Islet of Langerhans (tissue), 1 donor: Measurements from ENCODE around the gene COX7A2.

Source experiments
- FAIRE-seq: peaks from one replicate; lab custom pipeline; 2011; peaks lifted over from hg19 to GRCh38; lab: Jason Lieb, UNC

COX7A2 gene

DNA sequence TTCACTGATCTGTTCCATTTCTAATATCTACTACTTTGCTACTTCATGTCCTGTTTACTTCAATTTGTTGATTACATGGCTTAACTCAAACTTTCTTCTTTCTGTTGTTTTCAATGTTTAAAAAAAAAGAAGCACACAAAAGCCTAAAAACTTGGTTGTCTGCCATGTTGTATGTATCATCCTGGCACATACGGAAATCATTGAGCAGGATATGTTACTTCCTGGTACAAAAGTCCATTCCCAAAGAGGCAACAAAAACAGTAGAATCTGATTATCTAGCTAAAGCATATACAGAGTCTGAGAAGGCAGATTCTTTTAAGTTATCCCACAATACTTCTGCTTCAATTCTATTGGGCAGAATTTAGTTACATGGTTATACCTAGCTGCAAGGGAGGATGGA lies 23.2 kb downstream of the COX7A2 start:
- FAIRE-seq = peak; percentile 30

DNA sequence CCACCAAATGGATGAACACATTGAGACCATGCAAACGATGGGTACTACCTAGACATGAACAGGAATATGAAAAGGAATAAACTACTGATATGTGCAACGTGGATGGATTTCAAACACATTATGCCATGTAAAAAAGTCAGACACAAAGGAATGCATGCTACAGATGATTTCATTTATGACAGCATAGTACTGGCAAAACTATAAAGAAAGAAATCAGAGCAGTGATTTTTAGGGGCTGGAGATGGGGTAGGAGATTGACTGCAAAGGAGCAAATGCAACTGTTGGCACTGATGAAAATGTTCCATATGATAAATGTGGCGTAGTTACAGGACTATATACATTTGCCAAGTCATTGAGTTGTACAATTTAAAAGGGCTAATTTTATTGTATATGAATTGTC lies 24.3 kb downstream of the COX7A2 start:
- FAIRE-seq = no peak

DNA sequence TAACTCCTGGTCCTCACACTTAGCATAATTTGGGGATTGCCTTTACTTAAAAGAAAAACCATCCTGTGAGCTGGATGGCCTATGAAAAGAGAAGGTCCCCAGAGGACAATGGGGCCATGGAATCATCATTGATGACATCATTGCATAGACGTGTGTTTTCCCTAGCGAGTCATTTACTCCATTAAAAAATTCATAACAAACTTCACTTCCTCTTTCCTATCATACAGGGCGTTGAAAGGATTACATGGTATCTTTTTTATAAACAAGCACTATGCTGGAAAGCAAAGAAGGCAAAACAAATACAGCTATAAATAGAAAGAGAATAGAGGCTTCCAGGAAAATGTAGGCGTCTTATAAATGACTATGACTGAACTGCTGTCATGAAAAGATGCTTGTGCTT lies 26.4 kb downstream of the COX7A2 start:
- FAIRE-seq = peak; percentile 69

DNA sequence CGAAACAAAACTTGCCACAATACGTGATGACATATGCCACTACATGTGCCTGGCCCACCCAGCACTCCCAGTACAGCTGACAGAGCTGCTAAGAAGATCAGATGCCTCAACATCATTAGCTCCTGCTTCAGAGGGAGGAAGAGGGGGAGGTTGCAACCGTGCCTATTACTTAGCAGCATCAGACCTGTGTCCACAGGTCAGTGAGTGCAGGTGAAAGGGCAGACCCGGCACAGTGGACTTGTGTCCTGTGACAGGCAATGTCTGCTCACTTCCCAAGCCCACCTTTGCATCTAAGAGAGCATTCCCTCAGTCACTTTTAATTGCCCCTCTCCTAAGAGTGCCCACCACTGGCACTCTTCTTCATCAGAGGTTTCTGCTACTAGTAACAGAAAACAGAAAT lies 28.3 kb downstream of the COX7A2 start:
- FAIRE-seq = no peak

DNA sequence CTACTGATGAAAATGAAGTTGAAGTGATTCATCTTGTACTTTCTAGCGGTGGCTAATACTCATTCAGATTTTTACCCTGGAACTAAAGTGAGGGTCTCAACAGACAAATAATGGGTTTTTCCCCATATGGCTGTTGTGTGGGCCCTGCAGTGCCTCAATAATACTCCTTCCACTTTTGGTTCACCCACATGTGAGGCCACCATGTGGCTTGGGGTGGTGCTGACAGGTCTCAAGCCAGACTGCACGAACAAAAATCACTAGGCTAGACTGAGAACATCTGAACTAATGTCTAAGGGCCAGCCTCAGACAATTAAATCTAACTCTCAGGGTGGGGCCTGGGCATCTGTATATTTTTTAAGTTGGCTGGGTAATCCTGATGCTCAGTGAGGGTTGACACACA lies 29.9 kb downstream of the COX7A2 start:
- no peak for FAIRE-seq

DNA sequence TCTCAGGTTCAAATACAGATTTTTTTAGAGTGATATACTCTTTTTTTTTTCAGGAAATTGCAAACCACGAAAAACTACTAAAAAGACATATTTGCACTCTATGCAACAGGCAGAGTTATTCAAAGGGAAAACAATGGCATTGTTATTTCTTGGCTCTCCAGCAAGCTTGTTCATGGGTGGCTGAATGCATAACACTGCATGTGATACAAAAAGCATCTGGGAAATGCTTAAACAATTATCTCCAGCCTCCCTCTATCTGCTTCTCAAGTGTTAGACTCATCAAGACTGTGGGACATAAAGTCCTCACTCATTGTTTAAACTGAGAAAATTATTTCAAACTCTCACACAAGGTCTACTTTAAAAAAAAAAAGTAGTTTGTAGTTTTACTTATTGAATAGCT lies 30.5 kb downstream of the COX7A2 start:
- no peak for FAIRE-seq

DNA sequence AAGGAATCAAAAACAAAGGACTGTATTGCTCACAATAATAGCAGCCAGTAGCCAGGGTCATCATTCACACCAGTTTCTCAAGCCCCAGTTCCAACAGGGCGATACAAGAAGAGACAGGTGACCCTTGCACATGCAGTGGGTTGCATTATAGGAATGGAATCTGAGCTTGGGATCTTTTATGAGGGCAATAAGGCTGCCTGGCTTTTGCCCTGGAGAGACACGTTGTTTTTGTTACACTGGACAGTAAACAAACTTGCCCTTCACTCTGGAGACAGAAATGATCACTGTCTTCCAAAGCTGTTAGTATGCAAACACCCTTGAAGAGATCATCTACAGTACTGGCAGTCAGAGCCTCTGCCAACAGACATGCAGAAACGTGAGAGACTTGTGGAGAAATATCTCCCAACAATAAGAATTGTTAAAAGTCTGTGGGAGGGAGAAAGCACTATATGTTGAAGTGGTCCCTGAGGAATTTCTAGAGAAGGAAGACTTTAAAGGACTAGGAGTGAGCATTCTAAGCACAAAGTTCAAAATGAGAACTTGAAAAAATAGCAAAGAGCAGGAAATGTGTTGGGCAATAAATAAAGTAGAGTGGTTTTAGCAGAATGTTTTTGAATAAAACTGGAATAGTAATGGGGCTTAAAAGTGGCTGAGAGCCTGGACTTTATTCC lies 31.5 kb downstream of the COX7A2 start:
- no peak for FAIRE-seq

DNA sequence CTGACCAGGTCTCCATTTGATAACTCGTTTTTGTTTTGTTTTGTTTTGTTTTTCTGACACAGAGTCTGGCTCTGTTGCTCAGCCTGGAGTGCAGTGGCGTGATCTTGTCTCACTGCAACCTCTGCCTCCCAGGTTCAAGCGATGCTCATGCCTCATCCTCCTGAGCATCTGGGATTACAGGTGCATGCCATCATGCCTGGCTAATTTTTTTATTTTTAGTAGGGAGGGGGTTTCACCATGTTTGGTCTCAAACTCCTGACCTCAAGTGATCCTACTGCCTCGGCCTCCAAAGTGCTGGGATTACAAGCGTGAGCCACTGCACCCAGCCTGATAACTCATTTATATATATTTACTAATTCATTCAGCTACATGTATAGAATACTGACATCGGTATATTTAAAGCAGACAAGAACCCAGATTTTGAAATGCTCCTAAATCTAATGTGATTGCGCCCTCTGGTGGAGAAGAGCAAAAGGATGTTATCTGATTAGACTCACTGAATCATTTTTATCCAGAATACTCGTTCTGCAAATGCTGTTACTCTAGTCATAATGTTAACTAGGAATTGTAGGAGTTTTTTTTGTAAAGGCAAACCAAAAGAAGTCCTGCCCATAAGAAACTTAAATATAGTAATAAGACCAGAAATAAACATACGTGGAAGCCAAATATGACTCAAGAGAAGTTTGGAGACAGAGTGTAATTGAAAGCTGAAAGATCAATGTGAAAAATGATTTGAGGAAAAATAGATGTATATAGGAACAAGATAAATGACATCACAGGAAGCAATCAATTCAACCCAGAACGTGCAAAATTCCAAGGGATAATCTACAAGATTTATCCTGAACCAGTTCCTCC lies 32.5 kb downstream of the COX7A2 start:
- peak; percentile 76 for FAIRE-seq

DNA sequence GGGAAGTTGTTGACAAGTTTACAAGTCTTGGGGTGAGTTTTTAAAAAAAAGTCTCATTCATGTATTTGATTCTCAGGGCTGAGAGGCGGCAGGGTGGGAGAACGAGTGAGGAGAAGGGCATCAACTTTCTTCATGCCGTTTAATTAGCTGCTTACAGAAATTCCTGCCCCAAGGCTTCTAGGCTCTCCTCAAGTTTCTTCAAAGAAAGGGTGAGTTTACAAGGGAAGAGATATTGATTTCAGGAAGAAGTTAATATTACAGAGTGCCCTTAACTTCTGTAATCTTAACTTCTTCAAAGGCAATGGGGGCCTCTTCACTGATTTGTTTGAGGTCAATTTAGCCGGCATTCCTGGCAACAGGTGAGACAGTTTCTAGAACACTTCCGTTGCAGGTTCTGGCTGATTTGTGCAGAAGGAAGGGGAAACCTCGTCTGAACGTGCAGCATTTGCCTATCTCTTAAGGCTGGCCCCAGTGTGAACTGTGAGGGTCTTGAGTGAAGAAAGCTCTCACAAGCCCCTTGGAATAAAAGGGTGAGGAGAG lies 34.3 kb downstream of the COX7A2 start:
- FAIRE-seq = no peak

DNA sequence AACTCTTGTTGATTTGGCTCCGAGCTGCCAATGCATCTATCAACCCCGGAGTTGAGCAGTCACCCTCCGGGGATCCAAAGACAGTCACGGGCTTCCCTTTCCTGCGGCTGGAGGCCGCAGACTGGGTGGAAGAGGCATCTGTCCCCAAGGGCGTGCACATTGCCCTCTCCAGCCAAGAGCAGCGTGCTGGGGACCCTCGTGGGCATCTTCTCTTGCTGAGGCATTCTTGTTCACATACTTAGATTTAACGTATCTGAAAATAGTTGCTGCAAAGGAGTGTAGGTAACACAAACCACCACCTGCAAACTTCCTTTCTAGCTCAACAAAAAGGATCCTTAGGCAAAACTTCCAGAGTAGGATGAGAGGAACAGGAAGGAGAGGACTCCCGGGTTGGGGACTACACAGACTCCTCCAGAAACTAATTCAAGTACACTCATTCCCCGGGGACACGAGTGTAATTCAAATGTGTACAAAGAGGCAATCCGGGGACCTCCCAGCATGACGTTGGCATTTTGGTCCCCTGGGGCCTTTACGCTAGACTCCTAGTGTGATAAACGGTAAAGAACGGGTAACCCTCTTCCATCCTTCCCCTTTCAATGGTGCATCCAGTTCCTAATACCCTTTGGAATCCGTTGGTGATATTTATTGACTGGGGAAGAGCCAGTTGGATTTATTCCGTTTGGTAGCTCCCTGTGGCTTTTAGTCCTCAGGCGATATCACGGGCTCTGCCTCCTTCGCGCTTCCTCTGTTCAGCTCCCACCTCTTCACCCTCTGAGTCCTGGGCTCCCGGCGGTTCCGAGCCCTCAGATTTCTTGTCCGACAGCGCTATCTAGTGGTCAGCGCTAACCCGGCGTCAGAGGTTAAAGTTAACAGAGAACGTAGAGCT lies 35.1 kb downstream of the COX7A2 start:
- FAIRE-seq = no peak

DNA sequence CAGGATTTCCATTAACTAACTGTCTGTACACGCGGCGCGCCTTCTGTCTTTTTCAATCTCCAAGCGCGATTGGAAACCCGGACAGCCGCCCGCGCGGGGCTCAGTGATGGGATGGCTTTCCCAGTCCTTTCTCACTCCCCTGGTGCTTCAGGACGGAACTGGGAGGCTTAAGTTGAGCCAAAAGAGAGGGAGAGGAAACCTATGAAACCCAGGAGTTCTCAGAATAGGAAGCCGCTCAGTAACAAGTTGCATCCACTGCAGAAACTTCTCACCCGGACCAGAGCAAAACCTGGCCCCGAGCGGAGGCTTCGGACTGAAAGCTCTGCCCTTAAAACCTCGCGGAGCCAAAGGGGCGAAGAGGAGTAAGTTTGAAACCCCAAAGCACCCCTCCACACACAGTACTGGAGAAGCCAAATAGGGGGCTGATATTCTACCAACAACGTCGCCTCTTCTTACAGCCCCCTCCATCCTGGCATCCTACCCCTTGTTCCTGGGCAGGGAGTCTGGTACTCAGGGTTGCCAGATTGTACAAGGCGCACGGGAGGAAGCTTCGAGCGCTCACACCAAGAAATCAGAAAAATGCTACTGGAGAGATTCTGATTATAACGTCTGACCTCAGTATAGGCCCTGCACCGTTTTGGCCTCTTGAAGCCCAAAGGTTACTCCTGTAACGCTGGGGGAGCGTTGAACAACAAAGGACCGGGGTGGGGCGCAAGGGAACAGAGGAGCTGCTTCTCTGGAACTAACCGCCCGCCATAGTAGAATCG lies 36.8 kb downstream of the COX7A2 start:
- no peak for FAIRE-seq

DNA sequence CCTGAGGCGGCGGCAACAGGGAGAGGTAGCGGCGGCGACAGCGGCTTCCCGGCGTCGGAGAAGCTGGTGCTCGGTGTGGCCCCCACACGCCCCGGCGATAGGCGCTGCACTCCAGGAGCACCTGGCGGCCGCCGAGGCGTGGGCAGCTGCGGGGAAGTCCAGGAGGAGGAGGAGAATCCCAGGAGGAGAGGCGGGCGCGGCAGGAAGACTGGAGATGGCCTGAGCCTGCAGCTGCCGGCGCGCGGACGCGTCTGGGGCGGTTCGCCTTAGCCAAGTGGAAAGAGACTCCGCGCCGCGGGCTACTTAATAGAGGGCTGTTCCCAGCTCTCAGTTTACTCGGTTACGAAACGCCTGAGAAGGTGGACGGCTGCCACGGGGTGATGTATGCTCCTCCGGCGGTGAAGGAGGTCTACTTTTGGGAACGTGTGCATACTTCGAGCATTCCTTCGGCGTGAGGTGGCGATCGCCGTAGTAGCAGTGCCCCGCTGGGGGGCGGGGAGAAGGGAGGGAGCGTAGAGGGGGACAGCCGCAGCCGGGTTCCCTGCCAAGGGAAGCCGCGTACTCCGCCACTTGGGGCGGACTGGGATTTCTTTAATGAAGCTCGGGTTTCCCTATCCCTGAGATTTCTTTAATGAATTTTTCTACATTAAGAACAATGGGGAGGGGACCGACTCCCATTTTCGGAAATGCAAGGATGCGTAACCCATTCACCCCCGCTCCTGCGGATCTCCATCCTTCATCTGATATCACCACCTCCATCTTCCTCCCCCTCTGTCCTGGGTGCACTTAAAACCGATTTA lies 37.6 kb downstream of the COX7A2 start, which contains the start of gene COL12A1:
Gene COL12A1, minus strand, starts transcription at position 278 of the 800 bp plus-strand sequence. CDS start 3,261 bp downstream, outside the sequence.
- FAIRE-seq = no peak

DNA sequence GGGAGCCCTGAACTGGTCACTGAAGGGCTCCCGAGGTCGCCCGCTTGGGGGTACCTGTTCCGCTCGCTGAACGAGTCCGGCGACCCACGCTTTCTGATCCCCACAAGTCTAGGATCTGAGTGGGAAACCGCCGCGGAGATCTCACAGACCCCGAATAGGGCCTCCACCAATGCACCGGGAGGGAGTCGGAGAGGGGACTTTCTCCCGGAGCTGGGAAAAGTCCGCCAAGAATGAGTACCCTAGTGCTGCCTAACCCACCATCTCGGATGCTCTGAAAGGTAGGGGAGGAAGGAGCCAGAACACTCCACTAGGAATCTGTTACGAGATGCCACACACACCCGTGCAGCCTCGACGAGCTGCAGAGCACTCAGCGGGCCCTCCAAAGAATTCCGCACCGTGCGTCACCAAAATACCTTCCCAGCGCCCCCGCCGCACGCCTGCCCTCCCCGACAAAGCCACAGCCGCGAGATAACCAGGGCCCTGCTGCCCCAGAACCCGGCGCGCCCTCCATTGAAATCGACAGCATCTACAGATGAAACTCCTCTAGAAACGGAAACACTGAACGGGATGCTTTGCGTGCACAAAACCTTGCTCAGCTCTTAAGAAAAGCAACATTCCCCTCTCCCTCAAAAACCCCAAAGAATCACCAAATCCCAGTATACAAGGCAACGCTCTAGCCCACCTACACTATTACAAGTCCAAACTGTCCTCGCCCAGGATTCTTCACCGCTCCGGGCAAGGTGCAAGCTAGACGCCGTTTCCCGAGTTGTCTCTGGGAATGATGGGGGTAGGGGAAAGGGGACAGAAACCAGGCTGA lies 38.4 kb downstream of the COX7A2 start:
- no peak for FAIRE-seq

DNA sequence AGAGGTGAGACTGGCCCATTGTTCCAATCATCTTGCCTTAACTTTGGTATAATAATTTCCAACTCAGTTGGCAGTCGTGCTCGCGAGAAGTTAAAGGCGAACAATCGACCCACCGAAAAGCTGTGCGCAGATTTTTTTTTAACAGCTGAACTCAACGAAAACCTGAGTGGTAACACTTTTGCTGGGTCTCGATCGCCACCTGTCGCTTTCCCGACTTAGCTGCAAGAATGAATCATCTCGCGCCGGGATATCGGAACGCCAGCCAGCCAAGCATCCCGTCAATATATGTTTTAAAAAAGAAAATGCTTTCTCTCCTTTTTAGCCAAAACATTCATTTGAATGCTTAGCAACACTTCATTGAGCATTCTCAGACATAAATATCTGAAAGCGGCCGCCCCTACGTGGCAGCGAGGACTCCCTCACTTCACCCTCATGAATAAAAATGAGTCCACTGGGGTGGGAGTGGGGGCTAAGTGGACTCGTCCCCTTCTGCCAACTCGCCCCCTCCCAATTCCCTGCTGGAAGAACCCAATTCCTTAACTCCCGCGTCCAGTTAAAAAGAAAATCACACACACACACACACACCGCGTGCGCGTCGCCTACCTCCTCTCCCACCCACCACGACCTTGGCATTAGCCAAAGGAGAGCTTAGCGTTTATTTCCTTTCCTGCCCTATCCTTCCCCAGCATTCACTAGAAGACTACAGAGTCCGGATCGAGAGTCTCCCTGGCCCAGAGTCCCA lies 39.2 kb downstream of the COX7A2 start:
- peak; percentile 17 for FAIRE-seq

DNA sequence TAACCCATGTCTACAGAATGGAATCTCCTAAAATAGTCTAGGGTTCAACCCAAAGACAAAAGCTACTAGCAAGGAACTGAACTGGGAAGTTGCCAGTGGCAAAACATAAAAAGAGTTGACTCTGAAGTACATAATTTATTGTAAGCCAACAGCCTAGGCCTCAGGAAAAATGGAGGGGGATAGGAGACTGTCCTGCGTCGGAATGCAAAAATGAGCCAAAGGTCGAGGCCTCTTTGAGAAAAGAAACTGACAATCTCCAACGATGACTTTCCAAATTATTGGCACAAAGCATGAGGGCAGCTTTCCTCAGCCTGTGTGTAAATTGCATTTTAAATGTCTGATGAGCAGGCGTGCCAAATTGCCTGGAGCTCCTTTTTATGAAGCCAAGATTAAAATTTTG lies 39.9 kb downstream of the COX7A2 start:
- no peak for FAIRE-seq

DNA sequence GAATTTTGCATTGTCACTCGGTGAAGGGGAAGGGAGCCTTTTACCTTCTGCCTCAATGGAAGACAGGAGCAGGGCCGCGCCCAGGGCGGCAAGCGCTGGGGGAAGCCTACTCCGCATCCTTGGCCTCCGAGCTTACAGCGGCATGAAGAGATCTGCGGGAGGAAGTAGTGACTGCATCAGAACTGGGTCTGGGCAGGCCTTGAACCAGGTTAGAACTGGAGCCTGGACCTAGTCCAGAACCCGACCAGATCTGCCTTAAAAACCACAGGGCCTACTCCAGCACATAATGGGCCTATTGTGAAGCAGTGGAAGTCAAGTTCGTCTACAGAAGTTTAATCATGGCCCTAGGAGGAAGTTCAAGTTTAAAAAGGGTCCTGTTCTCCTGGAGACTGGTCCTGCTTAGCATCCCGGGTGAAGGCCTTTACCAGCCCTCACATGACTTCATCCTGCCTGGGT lies 40.9 kb downstream of the COX7A2 start:
- no peak for FAIRE-seq

DNA sequence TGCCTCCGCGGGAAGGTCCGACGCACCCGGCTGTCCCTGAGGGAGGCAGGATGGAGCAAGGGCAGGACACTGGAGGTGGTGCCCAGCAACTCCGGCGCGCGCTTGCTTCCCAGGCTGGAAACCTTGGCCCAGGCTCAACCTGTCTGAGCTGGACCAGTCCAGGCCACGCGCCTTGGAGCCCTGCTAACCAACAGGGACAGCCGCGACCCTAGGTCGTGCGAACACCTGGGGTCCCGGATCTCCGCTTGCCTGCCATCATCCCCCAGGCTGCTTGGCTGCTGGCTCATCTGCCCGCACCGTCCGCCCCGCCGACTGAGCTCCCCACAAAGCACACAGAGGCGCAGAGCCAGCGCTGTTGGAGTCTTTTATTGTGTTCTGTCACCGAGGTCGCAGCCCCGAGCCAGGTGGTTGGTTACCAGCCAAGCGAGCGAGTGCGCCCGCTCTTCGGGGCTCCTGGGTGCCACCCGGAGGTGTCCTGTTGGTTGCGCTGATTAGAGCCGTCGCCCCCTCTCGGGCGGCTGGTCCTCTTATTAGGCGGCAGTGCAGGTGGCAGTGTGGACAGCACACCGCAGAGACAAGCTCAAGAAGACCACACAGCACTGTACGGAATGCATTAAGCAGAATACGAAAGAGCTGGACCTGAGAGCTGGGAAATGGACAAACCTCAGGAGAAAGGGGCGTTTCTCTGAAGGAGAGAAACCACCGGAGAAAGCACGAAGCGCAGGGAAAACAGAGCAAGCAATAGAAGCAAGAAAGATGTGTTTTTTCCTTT lies 41.5 kb downstream of the COX7A2 start:
- no peak for FAIRE-seq

DNA sequence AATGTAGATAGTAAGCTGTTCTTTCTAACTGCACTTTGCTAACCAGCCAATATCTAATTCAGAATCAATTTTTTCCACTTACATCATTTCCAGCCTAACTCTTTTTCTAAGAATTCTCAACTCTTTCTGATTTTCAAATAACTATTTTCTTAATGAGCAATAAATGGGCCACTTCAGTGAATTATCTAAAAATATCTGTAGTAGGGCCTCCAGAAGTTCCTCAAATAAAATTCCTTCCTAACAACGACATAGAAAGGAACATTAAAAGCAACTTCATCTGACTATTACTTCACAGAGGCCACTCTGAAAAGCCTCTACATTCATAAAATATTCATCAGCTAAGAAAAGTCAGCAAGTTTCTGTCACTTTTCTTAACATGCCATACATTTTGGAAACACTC lies 42.6 kb downstream of the COX7A2 start:
- FAIRE-seq = no peak
